ENCODE measurements around the gene FARP1.

FARP1 gene

GRCh38 chr13:98175823-98176222 is 32.9 kb downstream of the FARP1 start:
- peaks cover 23% of the 10 kb centered on the region for H3K27me3 Mint-ChIP-seq
- H3K9me3 Mint-ChIP-seq: no peaks in the 10 kb centered on the region
- H3K4me3 Mint-ChIP-seq: no peak overlapping the region
- H3K27ac Mint-ChIP-seq: no peak overlapping the region
- no peaks in the 10 kb centered on the region for H3K36me3 Mint-ChIP-seq (ENCODE audit: low read depth)
- H3K4me1 Mint-ChIP-seq (ENCODE audit: low read depth): no peaks in the 10 kb centered on the region
- DNase-seq: no peak

GRCh38 chr13:98176777-98177608 is 34.1 kb downstream of the FARP1 start, which contains the start of gene RNF113B:
RNF113B (minus strand) TSS chr13:98177269; CDS start chr13:98177236, 33 bp downstream.
- H3K9me3 Mint-ChIP-seq: no peaks in the 10 kb centered on the region
- H3K4me3 Mint-ChIP-seq: no peak within 1 kb of the TSS
- H3K36me3 Mint-ChIP-seq (ENCODE audit: low read depth): no peaks in the 10 kb centered on the region
- H3K27ac Mint-ChIP-seq: no peak within 1 kb of the TSS
- H3K4me1 Mint-ChIP-seq (ENCODE audit: low read depth): no peaks in the 10 kb centered on the region
- H3K27me3 Mint-ChIP-seq: peaks cover 14% of the 10 kb centered on the region
- no peak for DNase-seq

GRCh38 chr13:98180092-98180491 is 37.2 kb downstream of the FARP1 start:
- Mint-ChIP-seq H3K4me1 (ENCODE audit: low read depth) (no peaks in the 10 kb centered on the region), H3K9me3 (no peaks in the 10 kb centered on the region), H3K27ac (no peak overlapping the region), H3K36me3 (ENCODE audit: low read depth) (no peaks in the 10 kb centered on the region), H3K4me3 (no peak overlapping the region), H3K27me3 (no peaks in the 10 kb centered on the region)
- no peak for DNase-seq

- H3K36me3 Mint-ChIP-seq (ENCODE audit: low read depth): no peaks in the 10 kb centered on the region
- no peaks in the 10 kb centered on the region for H3K4me1 Mint-ChIP-seq (ENCODE audit: low read depth)
- H3K27ac Mint-ChIP-seq: no peak overlapping the region
- no peak overlapping the region for H3K4me3 Mint-ChIP-seq
- no peak for DNase-seq
- peaks cover 2% of the 10 kb centered on the region for H3K27me3 Mint-ChIP-seq
- no peaks in the 10 kb centered on the region for H3K9me3 Mint-ChIP-seq
These were observed 38.4 kb downstream of the FARP1 start for GRCh38 chr13:98181111-98181815.

- Mint-ChIP-seq H3K36me3 (ENCODE audit: low read depth) (no peaks in the 10 kb centered on the region), H3K27ac (no peak overlapping the region), H3K4me3 (no peak overlapping the region), H3K27me3 (peaks cover 6% of the 10 kb centered on the region), H3K9me3 (no peaks in the 10 kb centered on the region), H3K4me1 (ENCODE audit: low read depth) (no peaks in the 10 kb centered on the region)
- DNase-seq: no peak
These were observed 39.3 kb downstream of the FARP1 start for GRCh38 chr13:98182153-98182552.

- Mint-ChIP-seq H3K36me3 (ENCODE audit: low read depth) (no peaks in the 10 kb centered on the region), H3K9me3 (no peaks in the 10 kb centered on the region), H3K4me1 (ENCODE audit: low read depth) (no peaks in the 10 kb centered on the region), H3K27ac (no peak overlapping the region), H3K4me3 (no peak overlapping the region), H3K27me3 (peaks cover 10% of the 10 kb centered on the region)
- no peak for DNase-seq
These were observed 39.7 kb downstream of the FARP1 start for GRCh38 chr13:98182589-98182988.

GRCh38 chr13:98184792-98185191 is 41.9 kb downstream of the FARP1 start:
- H3K27me3 Mint-ChIP-seq: peaks cover 10% of the 10 kb centered on the region
- DNase-seq: no peak
- H3K9me3 Mint-ChIP-seq: no peaks in the 10 kb centered on the region
- no peak overlapping the region for H3K4me3 Mint-ChIP-seq
- H3K36me3 Mint-ChIP-seq (ENCODE audit: low read depth): no peaks in the 10 kb centered on the region
- no peaks in the 10 kb centered on the region for H3K4me1 Mint-ChIP-seq (ENCODE audit: low read depth)
- H3K27ac Mint-ChIP-seq: no peak overlapping the region

GRCh38 chr13:98187155-98187964 is 44.5 kb downstream of the FARP1 start:
- no peak overlapping the region for H3K4me3 Mint-ChIP-seq
- H3K27me3 Mint-ChIP-seq: peaks cover 10% of the 10 kb centered on the region
- no peak overlapping the region for H3K27ac Mint-ChIP-seq
- H3K4me1 Mint-ChIP-seq (ENCODE audit: low read depth): no peaks in the 10 kb centered on the region
- H3K9me3 Mint-ChIP-seq: no peaks in the 10 kb centered on the region
- no peak for DNase-seq
- no peaks in the 10 kb centered on the region for H3K36me3 Mint-ChIP-seq (ENCODE audit: low read depth)

GRCh38 chr13:98187965-98188261 is 45.0 kb downstream of the FARP1 start:
- H3K4me3 Mint-ChIP-seq: no peak overlapping the region
- peaks cover 10% of the 10 kb centered on the region for H3K27me3 Mint-ChIP-seq
- no peaks in the 10 kb centered on the region for H3K4me1 Mint-ChIP-seq (ENCODE audit: low read depth)
- H3K9me3 Mint-ChIP-seq: no peaks in the 10 kb centered on the region
- H3K36me3 Mint-ChIP-seq (ENCODE audit: low read depth): no peaks in the 10 kb centered on the region
- DNase-seq: no peak
- H3K27ac Mint-ChIP-seq: no peak overlapping the region

GRCh38 chr13:98188544-98189166 is 45.8 kb downstream of the FARP1 start:
- no peak overlapping the region for H3K27ac Mint-ChIP-seq
- no peaks in the 10 kb centered on the region for H3K4me1 Mint-ChIP-seq (ENCODE audit: low read depth)
- DNase-seq: no peak
- no peak overlapping the region for H3K4me3 Mint-ChIP-seq
- H3K36me3 Mint-ChIP-seq (ENCODE audit: low read depth): no peaks in the 10 kb centered on the region
- H3K27me3 Mint-ChIP-seq: peaks cover 10% of the 10 kb centered on the region
- no peaks in the 10 kb centered on the region for H3K9me3 Mint-ChIP-seq

GRCh38 chr13:98189841-98190505 is 47.1 kb downstream of the FARP1 start:
- Mint-ChIP-seq H3K36me3 (ENCODE audit: low read depth) (no peaks in the 10 kb centered on the region), H3K9me3 (no peaks in the 10 kb centered on the region), H3K27ac (no peak overlapping the region), H3K4me3 (no peak overlapping the region), H3K27me3 (peaks cover 10% of the 10 kb centered on the region), H3K4me1 (ENCODE audit: low read depth) (no peaks in the 10 kb centered on the region)
- no peak for DNase-seq

- Mint-ChIP-seq H3K9me3 (no peaks in the 10 kb centered on the region), H3K4me3 (no peak overlapping the region), H3K27me3 (peaks cover 10% of the 10 kb centered on the region), H3K36me3 (ENCODE audit: low read depth) (no peaks in the 10 kb centered on the region), H3K4me1 (ENCODE audit: low read depth) (no peaks in the 10 kb centered on the region), H3K27ac (no peak overlapping the region)
- DNase-seq: no peak
These were observed 48.1 kb downstream of the FARP1 start for GRCh38 chr13:98190889-98191444.

GRCh38 chr13:98192008-98192407 is 49.1 kb downstream of the FARP1 start:
- Mint-ChIP-seq H3K27ac (no peak overlapping the region), H3K36me3 (ENCODE audit: low read depth) (no peaks in the 10 kb centered on the region), H3K4me1 (ENCODE audit: low read depth) (no peaks in the 10 kb centered on the region), H3K4me3 (no peak overlapping the region), H3K27me3 (peaks cover 5% of the 10 kb centered on the region), H3K9me3 (no peaks in the 10 kb centered on the region)
- DNase-seq: no peak
